Activated CD8-positive, alpha-beta memory T cell treated with anti-CD3 and anti-CD28 coated beads, Interleukin-2, amount 50 U/mL, for 1 hour (primary cell): ENCODE results near the gene XRCC4.

Experiments used
- DNase-seq: peaks from one replicate; pipeline ENCODE4 v3.0.0-alpha.2; 2020; ENCODE audit errors: extremely low read depth

XRCC4 gene

DNA sequence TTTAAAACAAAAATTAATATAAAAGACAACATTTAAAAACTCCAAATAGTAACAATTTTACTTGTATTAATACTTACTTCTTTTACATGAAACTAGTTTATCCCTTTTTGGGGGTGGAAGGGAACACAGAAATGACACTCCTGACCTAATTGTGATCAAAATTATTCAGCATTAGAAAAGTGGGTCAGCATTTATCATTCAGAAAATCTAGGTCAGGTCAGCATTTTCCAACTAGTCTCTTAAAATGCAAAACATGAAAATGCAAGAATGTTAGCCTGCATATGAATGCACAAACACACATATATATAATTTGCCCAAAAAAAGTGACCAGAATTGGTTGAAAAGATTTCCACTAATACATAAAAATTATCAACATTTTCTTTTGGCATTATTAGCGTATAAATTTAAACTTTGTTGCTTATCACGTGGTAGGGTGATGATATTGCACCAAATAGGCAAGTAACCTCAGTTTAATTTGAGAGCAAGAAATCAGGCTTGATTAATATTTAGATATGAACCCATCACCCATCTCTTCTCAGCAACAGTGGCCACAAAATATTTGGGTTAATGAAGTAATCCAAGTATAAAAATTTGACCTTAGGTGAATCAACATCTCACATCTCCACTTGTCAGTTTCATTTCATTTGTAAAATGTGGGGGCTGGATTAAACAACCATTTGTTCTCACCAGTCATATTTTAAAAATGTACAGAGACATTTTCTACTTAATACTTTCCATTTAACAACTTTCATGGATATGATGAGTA is 5.9 kb upstream of the XRCC4 start:
- DNase-seq, result no peak

DNA sequence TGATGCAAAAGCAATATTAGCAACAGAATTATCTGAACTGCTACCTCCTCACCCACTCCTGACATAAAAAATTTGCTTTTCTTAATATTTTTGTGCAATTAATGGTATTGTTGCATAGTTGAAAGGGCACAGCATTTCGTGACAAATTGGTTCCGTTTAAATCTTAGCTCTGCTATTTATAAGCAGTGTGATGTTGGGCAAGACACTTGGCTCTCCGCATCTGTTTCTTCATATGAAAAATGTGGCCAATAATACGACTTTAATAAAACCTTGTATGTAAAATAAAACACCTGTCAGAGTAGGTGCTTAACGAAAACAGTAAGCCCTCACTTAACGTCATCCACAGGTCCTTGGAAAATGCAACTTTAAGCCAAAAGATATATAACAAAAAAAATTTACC is 4.4 kb upstream of the XRCC4 start:
- DNase-seq, result no peak

DNA sequence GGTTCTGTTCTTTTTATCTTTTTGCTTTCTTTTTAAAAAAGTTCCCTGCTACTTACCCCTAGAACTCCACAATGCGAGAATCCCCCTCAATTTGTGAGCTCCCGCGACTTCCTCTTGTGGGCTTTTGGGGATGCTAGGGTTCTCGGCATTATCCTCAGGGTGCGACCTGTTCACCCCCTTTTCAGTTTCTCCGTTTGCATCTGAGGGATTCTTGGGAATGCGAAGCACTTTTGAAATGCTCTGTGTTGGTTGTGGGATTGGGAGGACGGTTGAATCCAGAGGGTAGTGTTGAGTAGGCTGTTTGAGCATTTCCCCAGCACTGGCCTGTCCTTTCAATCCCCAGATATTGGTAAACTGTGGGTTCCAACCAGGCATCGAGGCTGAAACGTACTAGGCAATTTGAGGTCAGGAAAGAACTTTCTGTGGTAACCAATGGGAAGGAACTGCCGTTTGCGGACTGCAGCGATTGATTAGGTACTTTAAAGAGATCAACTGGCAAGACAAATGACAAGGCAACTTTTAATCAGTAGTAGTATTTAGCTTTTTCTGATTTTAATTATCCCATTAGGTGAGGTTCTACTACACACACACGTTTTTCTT is 415 bp downstream of the XRCC4 start:
- no peak for DNase-seq

DNA sequence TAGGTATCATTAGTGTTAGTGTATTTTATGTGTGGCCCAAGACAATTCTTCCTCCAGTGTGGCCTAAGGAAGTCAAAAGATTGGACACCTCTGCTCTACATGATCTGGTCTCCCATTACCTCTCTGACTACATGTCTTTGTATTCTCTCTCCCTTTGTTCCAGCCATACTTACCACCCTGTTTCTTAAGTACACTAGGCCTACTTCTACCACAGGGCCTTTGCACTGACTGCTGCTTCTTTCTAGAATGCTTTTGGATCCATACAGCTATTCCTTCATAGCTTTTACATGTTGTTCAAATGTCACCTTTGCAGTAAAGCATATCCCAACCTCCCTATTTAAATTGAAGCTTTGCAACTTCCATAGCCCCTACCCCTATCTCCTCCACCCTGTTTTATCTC is 5.4 kb downstream of the XRCC4 start:
- DNase-seq, result no peak

DNA sequence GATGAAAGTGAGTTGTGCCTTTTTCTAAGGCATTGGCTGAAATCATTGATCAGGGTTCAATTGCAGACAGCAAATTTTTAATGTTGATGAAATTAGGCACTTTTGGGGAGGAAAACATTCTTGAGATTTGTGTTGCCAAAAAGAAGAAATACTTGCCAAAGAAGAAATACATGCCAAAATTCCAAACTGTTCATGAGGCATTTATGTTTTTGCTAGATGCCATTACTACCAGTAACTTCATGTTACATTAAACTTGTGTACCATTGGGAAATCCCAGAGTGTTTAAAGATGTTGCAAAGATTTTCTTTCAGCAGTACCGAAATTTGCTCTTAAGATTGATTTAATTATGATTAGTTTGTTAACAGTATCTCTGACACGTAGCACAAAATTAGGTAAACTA is 7.0 kb downstream of the XRCC4 start:
- no peak for DNase-seq

DNA sequence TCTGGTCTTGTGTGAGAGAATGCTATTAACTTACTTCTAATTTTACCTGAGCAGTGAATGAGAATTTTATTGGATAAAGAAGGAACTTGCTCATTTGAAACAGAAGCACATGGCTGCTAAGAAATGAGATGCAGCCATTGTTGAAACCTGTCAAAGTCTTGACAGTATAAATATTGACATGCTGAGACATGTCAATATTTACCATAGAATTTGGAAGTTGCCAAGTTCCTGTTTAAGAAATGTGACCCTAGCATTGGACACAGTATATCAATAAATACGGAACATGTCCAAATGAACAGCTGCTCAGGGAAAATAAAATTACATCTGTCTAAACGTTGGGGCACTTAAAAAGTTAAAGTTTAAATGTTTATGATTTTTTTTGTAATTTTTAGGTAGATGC is 7.8 kb downstream of the XRCC4 start:
- DNase-seq, result no peak

DNA sequence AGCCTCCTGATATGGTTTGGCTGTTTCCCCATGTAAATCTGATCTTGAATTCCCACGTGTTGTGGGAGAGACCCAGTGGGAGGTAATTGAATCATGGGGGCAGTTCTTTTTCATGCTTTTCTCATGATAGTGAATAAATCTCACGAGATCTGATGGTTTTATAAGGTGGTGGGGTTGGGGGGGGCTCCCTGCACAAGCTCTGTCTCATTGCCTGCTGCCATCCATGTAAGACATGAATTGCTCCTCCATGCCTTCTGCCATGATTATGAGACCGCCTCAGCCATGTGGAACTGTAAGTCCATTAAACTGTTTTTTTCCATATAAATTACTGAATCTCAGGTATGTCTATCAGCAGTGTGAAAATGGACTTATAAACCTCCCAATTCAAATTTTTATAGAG is 12.8 kb downstream of the XRCC4 start:
- DNase-seq, result no peak

DNA sequence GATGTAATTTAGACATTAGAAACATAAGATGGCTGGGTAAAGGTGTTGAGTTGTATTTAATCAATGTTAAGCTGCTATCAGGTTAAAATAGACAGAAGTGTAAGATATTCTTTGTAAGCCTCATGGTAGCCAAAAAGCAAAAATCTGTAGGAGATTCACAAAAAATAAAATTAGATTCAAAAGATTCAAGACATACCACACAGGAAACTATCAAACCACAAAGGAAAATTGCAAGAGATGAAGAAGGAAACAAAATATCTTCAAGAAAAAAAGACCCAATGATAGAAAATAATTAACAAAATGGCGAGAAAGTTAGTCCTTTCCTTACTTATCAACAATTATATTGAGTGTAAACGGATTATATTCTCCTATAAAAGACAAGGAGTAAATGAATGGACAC is 15.3 kb downstream of the XRCC4 start:
- DNase-seq, result no peak

DNA sequence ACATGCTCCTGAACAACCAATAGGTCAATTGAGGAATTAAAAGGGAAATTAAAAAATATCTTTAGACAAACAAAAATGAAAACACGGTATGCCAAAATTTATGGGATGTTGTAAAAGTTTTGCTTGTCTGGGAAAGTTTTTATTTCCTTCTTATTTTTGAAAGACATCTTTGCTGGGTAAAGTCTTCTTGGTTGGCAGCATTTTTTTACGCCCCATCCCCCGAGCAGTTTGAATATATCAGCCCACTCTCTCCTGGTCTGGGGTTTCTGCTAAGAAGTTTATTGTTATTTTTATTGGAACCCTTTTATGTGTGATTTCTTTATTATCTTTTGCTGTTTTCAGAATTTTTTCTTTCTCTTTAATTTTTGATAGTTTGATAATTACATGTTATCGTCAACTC is 16.3 kb downstream of the XRCC4 start:
- no peak for DNase-seq

DNA sequence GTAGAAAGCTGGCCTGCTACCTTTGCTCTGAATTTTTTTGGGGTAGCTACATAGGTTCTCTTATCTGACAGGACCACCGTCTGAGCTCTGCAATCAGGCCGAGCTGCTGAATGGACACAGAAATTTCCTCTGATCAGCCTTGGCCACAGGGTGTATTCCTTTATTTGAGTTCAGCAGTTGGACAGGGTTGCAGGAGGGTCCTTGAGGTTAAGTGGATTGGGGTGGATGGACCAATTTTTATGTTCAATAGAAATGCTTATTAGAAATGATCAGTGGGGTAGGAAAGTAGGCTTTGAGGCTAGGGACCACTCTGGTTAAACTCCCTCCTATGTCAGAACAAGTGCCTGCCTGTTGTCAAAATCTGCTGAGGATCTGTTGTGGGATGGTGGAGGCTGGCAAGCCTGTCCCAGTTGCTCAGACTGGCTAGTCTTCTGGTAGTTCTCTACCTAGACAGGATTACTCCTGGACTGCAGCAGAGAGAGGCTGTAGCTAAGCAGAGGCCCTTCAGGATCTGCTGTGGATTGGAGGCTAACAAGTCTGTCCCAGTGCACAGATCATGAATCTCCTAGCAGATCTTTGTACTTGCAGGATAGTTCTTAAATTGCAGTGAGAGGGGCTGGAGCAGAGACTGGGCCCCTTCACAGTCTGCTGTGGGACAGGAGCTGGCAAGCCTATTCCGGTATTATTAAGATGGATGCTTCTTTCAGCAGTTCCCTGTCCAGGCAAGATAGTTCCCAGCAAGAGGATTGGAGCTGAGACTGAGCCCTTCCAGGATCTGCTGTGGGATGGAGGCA is 18.0 kb downstream of the XRCC4 start:
- no peak for DNase-seq

DNA sequence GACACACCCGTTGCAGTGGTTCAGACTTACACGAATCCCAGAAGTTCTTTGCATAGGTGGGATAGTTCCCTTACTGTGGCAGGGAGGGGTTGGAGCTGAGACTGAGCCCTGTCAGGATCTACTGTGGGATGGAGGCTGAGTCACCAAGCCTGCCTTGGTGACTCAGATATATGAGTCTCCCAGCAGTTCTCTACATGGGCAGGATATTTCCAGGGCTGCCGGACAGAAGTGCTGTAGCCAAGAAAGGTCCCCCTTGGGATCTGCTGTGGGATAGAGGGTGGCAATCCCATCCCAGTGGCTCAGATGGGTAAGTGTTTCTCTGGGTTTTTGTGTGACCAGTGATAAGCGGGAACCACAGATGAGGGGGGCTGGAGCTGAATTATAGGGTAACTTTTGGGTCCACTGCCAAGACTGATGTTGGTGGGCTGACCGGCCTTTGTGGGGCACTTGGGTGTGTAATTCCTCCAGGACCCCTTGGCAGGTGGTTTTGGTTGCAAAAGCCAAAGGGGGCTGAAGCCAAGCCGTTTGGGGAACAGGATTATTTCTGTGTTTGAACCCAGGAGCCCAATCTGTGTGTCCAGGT is 18.7 kb downstream of the XRCC4 start:
- DNase-seq, result no peak

DNA sequence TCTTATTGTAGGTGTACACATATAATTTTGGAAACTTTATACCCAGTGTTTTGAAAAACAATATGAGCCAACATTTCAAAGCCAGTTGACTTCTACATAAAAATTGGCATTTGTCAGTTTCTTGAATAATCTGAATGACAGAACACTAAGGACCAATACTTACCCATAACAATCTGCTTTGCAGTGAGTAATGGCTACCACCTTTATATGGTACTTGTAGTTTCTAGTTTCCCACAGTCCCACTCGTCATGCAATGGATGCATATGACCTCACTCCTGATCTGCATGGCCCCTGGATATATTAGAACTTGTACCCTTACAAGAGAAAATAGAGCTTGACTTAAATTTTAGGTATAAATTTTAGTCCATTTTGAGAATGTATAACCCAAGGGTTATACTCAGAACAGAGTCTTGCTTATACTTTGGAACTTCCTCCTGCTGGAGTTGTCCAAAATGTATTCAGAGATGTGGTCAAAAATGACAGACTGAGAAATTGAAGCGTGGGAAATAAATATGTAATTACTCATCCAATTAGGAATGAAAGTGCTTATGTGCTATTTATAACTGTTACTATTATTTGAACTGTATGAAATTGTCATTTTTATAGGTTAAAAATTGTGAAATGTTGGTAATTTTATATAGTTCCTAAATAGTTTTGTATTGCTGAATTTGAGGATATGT is 19.5 kb downstream of the XRCC4 start:
- no peak for DNase-seq

DNA sequence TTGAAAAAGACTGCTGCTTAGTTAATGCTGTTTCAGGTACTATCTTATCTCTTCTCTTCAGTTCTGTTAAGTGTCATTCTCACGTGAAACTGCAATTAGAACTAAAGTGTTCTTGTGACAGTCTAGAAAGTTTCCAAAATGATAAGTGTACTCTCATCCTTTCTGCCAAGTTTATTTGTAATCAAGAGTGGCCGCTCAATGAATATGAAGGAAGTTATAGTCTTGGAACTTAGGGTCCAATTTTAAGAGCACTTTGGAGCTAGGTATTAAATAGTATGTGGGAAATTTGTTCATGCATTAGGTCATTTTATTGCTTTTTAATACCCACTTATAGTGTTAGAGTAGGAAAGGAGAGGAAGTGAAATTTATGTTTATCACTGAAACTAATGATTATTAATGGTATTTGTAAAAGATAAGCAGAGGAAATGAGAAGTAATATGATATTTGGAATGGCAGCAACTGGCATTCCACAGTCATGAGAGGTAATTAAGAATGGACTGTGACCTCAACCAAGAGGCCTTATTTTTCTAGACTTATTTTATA is 20.4 kb downstream of the XRCC4 start:
- no peak for DNase-seq

DNA sequence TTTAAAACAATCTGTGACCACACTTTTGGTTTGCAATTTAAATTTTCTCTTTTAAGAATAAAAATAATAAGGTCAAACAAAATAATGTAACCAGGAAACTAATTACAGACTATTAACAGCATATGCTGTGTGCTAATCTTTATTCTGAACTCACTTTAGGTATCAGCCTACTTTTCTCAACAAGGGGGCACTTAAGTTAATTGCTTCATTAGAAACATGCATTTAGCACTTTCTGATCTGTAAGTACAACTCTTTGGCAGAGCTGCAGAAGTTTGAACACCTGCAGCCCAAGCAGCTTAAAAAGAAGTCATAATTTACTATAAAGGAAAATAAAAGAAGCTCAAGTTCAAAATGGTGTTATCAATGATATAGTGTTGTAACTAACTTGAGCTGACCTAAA is 21.7 kb downstream of the XRCC4 start:
- DNase-seq, result no peak

DNA sequence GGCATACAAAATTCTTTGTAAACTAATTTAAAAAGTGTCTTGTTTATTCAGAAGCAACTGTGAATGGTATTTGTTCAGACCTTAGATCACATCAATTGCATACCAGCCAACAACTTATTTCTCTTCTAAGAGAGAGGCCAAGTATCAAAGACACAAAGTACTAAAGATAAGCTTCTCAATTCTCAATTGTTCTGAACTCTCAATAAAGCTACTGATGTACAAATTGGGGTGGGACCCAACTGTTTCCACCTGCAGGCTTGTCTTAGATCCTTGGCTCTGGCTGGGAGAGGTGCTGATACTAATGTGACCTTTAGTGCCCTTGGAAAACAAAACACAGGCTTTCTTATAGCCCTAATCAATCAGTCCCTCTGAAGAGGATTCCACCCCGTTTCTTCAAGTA is 22.1 kb downstream of the XRCC4 start:
- DNase-seq, result no peak

DNA sequence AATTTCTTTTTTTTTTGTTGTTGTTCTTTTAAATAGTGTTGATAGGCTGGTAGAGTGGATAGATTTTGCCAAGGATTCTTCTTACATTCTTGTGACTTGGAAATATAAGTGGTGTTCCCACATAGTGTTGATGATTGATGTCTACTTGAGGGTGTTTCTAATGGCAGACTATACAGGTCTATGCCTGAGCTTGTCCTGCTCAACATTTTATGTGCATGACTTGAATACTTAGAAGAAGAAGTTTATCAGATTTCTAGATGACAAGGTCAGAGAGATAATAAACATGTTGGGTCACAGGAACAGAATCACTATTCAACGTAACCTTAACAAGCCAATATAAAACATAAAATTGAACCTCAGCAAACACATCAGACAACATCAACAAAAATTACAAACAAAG is 24.2 kb downstream of the XRCC4 start:
- DNase-seq, result no peak

DNA sequence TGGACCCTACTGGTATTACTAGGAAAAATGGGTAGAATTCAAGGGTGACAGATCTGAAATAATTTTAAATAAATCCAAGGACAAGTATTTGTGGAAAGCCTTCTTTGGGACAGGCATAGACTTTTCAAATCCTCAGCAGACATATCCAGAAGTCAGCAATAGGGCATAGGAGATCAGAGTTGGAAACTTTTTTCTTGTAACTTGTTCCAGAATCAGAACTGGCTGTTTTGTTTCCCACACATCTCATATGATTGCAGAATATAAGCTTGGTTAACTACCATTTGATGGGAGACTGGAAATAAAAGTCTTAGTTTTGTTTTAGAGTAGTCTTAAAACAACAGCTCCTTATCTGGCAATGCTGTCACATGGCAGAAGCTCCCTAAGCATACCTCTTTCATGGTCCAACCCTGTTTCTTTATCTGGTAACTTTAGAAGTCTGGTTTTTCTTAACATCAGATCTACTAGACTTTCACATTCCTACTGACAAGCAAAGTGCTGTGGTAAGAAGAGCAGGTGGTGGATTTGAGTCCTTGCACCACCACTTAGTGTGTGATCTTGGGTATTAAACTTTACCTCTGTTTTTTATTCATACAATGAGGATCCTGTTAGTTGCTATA is 25.1 kb downstream of the XRCC4 start:
- no peak for DNase-seq

DNA sequence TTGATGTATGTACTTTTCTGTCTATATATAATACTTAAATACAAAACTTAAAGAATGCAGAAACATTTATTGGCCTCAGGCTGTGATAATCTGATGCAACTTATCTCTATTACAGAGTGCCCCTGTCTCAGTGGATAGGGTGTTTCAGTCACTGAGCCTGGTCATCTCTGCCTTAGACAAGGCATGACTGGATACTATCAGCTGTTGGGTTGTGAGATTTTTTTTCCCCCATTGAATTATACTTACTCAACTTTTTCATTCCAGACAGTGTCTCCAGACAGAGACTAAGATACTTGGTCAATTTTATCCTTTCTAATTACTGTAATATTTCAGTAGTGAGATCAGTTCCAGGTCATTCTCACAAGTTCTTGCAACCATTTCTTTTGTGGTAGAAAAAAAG is 26.7 kb downstream of the XRCC4 start:
- DNase-seq, result no peak

DNA sequence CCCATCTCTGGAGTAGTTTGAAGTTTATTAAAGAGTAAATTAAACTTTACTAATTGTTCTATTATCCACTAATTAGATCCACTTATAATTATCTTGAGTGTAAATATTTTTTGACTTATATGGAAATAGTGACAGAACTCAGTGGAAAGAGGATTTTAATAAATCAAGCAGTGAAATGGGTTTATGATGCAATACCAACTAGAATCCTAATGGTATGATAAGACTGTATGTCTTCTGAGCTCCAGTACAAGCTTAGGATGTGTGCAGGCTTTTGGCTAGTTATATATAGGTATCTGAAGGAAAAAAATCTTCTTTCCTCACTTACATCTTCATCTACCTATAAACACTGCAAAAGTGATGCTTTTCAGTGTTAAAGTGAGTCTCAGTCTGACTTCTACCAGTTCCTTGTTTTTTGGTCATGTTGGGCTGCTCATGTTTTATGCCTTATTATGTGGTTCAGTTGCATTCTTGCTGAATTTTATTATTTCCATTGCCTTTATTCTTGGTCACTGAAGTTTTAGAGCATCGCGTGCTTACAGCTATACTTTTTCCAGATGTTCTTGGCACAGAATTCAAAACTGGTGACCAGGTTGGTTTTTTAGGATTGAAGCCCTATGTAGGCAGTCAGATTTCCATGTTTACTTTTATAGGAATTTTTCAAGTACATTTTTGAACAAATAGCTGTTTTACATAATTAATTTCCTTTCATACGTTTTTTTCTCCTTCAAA is 30.5 kb downstream of the XRCC4 start:
- no peak for DNase-seq

DNA sequence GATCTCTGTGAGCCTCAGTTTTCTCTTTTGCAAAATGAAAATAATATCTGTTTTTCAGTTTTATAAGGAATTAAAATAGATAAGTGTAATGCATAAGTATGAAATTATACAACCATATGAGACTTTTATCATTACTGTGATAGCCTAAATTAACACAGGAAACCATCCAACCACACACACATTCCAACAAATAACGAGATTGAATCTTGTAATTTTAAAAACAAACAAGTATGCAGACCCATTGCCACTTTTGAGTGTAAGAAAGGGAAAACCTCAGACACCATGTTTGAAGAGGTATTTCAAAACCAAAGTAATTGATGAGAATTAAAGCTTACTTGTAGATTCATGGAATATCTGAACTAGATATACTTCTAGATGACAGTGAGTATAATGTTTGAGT is 32.0 kb downstream of the XRCC4 start:
- DNase-seq, result no peak

DNA sequence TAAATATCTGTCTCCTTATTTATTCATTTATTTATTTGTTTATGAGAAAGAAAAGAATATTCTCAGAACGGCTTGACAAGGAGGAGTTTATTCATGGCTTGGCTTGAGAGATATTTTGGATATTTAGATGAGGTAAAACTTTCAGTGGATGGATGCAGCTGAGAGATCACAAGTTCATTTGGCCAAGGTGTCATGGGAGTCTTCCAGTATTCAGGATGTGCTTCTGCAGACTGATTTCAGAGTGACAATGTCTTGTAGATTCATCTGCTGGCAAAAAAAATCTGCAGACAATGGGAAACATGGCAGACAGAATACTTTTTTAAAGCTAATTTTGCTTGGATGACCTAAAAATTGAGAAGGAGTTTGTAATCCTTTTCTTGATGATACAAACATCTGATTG is 38.5 kb downstream of the XRCC4 start:
- no peak for DNase-seq
